ENCODE measurements around the gene CYSLTR2.

The CYSLTR2 gene

DNA sequence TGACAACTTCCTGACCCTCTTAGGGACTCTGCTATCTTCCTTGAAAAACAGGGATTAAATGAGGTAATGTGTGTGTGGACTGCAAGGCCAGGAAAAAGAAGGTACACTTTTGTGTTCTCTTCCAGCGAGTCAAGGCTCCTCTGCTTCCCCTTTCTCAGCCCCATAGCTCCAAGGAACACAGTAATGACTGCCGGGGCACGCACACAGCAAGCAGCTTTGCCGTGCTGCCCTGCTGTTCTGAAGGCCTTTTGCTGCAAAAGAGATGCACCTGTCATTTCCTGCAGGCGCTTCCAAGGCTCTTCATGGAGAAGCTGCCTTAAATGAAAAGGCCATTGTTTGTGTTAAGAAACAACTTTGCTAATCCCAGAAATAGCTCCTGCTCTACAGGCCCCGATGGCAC is 84.6 kb downstream of the CYSLTR2 start:
- no peak for DNase-seq (ENCODE audit: low read depth in 3 of 3, low spot score in 1 of 3)

GRCh38 chr13:48739386-48739964 is 85.7 kb downstream of the CYSLTR2 start:
- DNase-seq (ENCODE audit: low read depth in 3 of 3, low spot score in 1 of 3) = no peak

GRCh38 chr13:48741377-48741776 is 87.6 kb downstream of the CYSLTR2 start:
- no peak for DNase-seq (ENCODE audit: low read depth in 3 of 3, low spot score in 1 of 3)

DNA sequence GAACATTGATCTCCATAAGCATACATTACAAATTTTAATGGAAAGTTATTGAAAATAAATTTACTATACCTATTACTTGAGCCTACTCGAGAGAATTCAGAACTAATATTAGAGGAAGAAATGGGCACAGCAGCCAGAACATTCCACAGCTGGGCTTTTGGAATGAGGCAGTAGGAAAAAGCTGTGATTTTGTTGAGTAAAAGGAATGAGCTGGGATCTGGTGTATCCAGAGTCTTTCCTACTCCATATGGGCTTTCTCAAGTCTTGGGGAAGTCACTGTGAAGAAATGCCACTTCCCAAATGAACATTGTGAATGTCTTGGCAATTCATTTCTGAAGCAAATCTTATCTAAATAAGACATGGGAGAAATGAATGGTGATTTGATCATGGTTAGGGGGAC is 93.1 kb downstream of the CYSLTR2 start:
- DNase-seq (ENCODE audit: low read depth in 3 of 3, low spot score in 1 of 3) = no peak

DNA sequence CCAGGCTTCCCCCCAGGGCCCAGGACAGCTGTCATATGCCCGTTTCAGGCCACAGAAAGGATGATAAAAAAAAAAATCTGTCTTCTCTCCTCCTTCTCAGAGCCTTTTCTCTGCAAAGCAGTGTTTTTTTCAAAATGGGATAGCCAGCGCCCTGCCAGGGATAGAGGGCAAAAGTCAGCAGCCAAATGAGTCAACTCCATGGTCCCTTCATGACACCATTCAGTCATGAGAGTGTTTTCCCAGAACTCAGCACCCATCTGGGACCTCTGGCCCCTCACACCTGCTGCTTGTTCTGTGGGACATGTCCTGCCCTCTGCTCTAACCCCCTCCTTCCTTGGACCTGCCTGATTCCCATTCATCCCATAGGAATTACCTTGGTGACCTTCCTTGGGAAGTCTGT is 95.0 kb downstream of the CYSLTR2 start:
- DNase-seq (ENCODE audit: low read depth in 3 of 3, low spot score in 1 of 3) = no peak

- DNase-seq (ENCODE audit: low read depth in 3 of 3, low spot score in 1 of 3) = no peak
Measured at GRCh38 chr13:48749144-48749543, 95.4 kb downstream of the CYSLTR2 start.

- DNase-seq (ENCODE audit: low read depth in 3 of 3, low spot score in 1 of 3) = peak; percentile 9 to 43 (median 12)
Measured at GRCh38 chr13:48749699-48750473, 96.2 kb downstream of the CYSLTR2 start.

DNA sequence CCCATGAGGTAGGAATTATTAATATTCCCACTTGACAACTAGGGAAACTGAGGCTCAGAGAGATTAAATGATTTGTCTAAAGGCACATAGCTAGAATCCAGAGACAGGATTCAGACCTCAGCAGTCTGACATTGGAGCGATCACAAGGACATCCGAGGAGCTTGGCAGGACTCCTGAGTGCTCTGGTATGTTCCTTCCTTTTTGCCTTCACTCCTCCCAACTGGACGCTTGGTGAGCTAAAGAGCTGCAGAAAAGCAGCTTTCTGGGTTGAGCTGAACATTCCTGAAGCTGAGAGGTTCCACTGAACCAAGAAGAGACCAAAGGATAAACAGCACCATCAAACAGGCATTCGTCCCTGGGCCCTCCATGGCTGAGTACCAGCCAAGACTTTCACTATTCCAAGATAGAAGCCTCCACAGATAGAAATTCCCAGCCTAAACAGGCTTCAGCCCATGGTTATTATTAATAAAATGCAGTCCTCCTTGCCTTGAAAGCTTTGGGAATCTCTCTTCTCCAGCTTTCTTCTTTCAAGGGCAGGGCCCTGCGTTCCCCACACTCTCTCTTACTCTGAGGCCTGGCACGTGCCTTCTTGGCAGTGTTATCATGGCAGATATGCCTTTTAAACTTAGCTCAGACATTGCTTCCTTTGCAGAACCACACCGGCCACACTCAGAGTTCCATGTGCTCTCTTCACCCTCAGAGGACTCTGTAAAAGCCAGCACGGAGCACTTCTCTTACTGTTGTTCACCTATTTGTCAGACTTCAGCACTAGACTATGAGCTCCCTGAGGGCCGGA is 97.1 kb downstream of the CYSLTR2 start:
- no peak for DNase-seq (ENCODE audit: low read depth in 3 of 3, low spot score in 1 of 3)

DNA sequence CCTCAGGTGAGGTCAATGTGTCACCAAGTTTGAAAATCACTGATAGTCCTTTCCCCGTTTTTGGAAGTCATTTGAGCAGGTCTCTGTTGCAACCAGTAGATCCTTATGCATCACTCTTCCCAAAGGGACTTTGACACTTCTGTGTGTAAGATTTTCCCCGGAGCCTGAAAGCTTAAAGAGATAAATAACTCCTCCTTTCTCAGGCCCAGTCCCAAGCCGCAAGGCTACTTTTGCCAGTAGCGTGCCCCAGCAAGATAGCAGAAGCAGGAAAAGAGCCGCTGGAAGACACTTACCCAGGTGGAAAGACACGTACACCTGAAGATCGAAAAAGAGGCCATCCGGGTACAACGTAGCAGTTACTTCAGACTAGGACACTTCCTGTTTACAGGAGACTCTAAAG is 106.9 kb downstream of the CYSLTR2 start:
- no peak for DNase-seq (ENCODE audit: low read depth in 3 of 3, low spot score in 1 of 3)
